Esophagus squamous epithelium (tissue), 4 donors: ENCODE data around the gene IDE.

Source experiments
- CTCF ChIP-seq, 6 experiments: fragments of 450-650 bp in 4 of 6; fragments of 200-600 bp in 2 of 6; sonication (generic) in 2 of 6; IDR thresholded peaks; one replicate each; pipeline ENCODE4 v1.5.1; 2016 to 2019; ENCODE audit warnings: antibody characterized with exemption in 6 of 6, mild to moderate bottlenecking in 4 of 6, moderate library complexity in 4 of 6
- POLR2A ChIP-seq, 4 donors: fragments of 450-650 bp; IDR thresholded peaks; one replicate each; pipeline ENCODE4 v1.6.1; 2017; ENCODE audit warnings: antibody characterized with exemption in 4 of 4, mild to moderate bottlenecking in 4 of 4, moderate library complexity in 3 of 4

- TF ChIP-seq POLR2A (IDR thresholded peaks at IDR 0.05) (no peak), CTCF (IDR thresholded peaks at IDR 0.05) (no peak)
Measured at GRCh38 chr10:92553959-92554358, 19.9 kb downstream of the IDE start.
